ENCODE measurements around the gene SH2B3. TPM values are rescaled to one million over a fixed set of nuclear protein-coding genes. Genes with fewer than 3 reads are reported as not detected.

Gene SH2B3
- total and polyA plus RNA-seq, 2 donors (not counting 3 experiments of a cell fraction or from before 2014, with no cell fraction given): 63.1 to 97.9 TPM

- DNase-seq (ENCODE audit: low read depth, low spot score) (no peak), FAIRE-seq (no peak)
- H3K9me3 ChIP-seq (replicated peaks; ENCODE audit: control insufficient read depth, insufficient read depth, low read length): no peaks in the 10 kb centered on the region
- no peak overlapping the region for H3K4me2 ChIP-seq (ENCODE audit: insufficient read depth, low read length)
- ChIA-PET CTCF (no interaction called here), POLR2A (no interaction called here)
- TF ChIP-seq MAX (IDR thresholded peaks at IDR 0.05; ENCODE audit: insufficient read depth, insufficient read length) (no peak), MYC (IDR thresholded peaks at IDR 0.05; ENCODE audit: low read depth, low read length) (no peak), POLR2AphosphoS5 (IDR thresholded peaks at IDR 0.05; ENCODE audit: insufficient read depth, low read depth, low read length) (no peak), FOS (IDR thresholded peaks at IDR 0.05; ENCODE audit: borderline replicate concordance, insufficient read depth, low read length) (no peak), EZH2 (IDR thresholded peaks at IDR 0.05; ENCODE audit: borderline replicate concordance, low read depth, low read length, severe bottlenecking) (no peak), POLR2A (IDR thresholded peaks at IDR 0.05; ENCODE audit: low read depth, low read length) (no peak), CTCF (IDR thresholded peaks at IDR 0.05; ENCODE audit: extremely low read depth in 1 of 2, insufficient read depth in 1 of 2, low read depth in 1 of 2, low read length in 2 of 2) (no peak), JUN (IDR thresholded peaks at IDR 0.05; ENCODE audit: borderline replicate concordance, insufficient read depth, insufficient read length, low read depth) (no peak), GATA2 (IDR thresholded peaks at IDR 0.05; ENCODE audit: insufficient read depth, insufficient read length, low read depth, low read length) (no peak)
- H3K9ac ChIP-seq (replicated peaks; ENCODE audit: extremely low read depth, insufficient read depth, low read length): no peak overlapping the region
- H3K27ac ChIP-seq (ENCODE audit: insufficient read depth, low read depth, low read length): no peak overlapping the region
- H3K27me3 ChIP-seq (ENCODE audit: control insufficient read depth in 2 of 2, insufficient read depth in 2 of 2, low read length in 2 of 2): peaks cover 0 to 3% of the 10 kb centered on the region in 2 experiments
- H3K4me3 ChIP-seq (replicated peaks in 1 of 3; ENCODE audit: insufficient read depth in 1 of 3, low read depth in 1 of 3, low read length in 3 of 3): no peak overlapping the region
- H3K4me1 ChIP-seq (ENCODE audit: control insufficient read depth, extremely low read depth, insufficient read depth, low read length): no peaks in the 10 kb centered on the region
- H3K9me1 ChIP-seq (replicated peaks; ENCODE audit: control insufficient read depth, extremely low read depth, insufficient read depth, low read length): no peaks in the 10 kb centered on the region
- H3K79me2 ChIP-seq (ENCODE audit: control insufficient read depth, insufficient read depth, low read length): no peaks in the 10 kb centered on the region
- dilution Hi-C loops (cut with MboI; ENCODE audit: extremely low pct_ligation_motif_present, low sequenced_read_pairs) (no loop called here), intact Hi-C loops (cut with micrococcal nuclease) (no loop called here)
- BruUV-seq (replicated peaks): no TSS peak
- no peaks in the 10 kb centered on the region for H3K36me3 ChIP-seq (ENCODE audit: control insufficient read depth in 2 of 2, extremely low read depth in 1 of 2, insufficient read depth in 2 of 2, low read length in 2 of 2)
- no peaks in the 10 kb centered on the region for H4K20me1 ChIP-seq (replicated peaks; ENCODE audit: control insufficient read depth, extremely low read depth, insufficient read depth, low read length)
- no peak overlapping the region for H2AFZ ChIP-seq (ENCODE audit: low read depth, low read length)
These were observed 17.9 kb upstream of the SH2B3 start for GRCh38 chr12:111387747-111388323.

Data from endothelial cell of umbilical vein (primary cell).